PFSK-1 (cell line): Measurements from ENCODE around the gene MAMLD1.

Experiments
- FOXP2 ChIP-seq: optimal IDR thresholded peaks from 2 replicates; pipeline ENCODE3; 2011; ENCODE audit warnings: borderline replicate concordance, control low read depth, inconsistent platforms; ENCODE audit not compliant: insufficient read depth; ENCODE audit errors: extremely low read length, extremely low read depth
- POLR2AphosphoS5 ChIP-seq: IDR thresholded peaks from 2 replicates; pipeline ENCODE4 v1.6.1; 2012; ENCODE audit warnings: low read depth, mild to moderate bottlenecking, control low read depth, low read length, moderate library complexity
- REST ChIP-seq, 2 experiments: IDR thresholded peaks; 2 replicates each; pipeline versions ENCODE4 v1.6.1 to v1.8.0; 2011 to 2012; ENCODE audit warnings: low read depth in 2 of 2, low read length in 2 of 2, control low read depth in 1 of 2, inconsistent platforms in 1 of 2, mild to moderate bottlenecking in 1 of 2, moderate library complexity in 1 of 2; ENCODE audit not compliant: insufficient read depth in 1 of 2
- SIN3A ChIP-seq: IDR thresholded peaks from 2 replicates; pipeline ENCODE4 v1.6.1; 2012; ENCODE audit warnings: mild to moderate bottlenecking, low read length, moderate library complexity, borderline replicate concordance; ENCODE audit not compliant: insufficient read depth
- TAF1 ChIP-seq: IDR thresholded peaks from 2 replicates; pipeline ENCODE4 v1.6.1; 2012; ENCODE audit warnings: low read length, control low read depth, borderline replicate concordance; ENCODE audit not compliant: insufficient read depth

The MAMLD1 gene

DNA sequence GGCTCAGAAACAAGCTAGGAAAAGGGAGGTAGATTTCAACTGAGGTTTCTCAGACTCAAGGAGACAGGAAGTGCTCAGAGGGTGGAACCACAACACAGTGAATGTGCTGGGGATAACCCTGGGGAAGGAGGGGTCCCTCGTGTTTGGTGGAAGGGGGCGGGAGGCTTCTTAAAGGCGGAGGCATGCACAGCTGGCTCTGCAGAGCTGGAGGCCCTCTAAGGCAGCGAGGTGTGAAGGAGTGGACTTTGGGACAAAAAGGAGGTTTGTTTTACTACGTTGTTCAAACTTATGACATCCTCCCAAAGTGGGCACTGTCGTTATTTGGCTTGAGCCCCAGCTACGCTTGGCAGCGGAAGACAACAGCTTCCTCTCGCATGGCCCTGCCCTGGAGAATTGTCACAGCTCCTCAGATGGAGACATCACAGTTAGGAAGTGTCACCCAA, 183.6 kb downstream of the MAMLD1 start:
- TF ChIP-seq SIN3A (no peak), FOXP2 (no peak), POLR2AphosphoS5 (no peak), REST (IDR thresholded peaks at IDR 0.05; ENCODE audit: insufficient read depth in 1 of 2, low read depth in 2 of 2, low read length in 2 of 2) (no peak)

GRCh38 chrX:150547375-150548115, 184.4 kb downstream of the MAMLD1 start:
- no peak for TF ChIP-seq FOXP2
- TF ChIP-seq TAF1 = no peak
- no peak for TF ChIP-seq REST (IDR thresholded peaks at IDR 0.05; ENCODE audit: insufficient read depth in 1 of 2, low read depth in 2 of 2, low read length in 2 of 2)

DNA sequence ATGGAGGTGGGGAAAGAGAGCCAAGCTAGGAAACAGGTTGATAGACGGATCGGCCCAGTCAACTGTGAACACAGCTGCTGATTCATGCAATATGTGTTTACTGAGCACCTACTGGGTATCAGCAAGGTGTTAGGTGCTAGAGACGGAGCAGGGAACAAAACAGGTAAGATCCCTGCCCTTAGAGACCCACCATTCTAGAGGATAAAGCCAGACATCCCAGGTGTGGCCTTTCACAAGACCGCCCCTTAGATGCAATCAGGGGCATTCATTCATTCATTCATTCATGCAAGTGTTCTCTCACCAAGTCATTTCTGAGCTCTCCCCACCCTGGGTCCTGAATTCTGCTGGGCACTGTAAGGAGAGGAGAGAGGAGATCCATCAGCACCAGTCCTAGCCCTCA, 185.1 kb downstream of the MAMLD1 start:
- TF ChIP-seq SIN3A = no peak
- TF ChIP-seq POLR2AphosphoS5 = no peak
- TF ChIP-seq REST (IDR thresholded peaks at IDR 0.05; ENCODE audit: insufficient read depth in 1 of 2, low read depth in 2 of 2, low read length in 2 of 2) = no peak

DNA sequence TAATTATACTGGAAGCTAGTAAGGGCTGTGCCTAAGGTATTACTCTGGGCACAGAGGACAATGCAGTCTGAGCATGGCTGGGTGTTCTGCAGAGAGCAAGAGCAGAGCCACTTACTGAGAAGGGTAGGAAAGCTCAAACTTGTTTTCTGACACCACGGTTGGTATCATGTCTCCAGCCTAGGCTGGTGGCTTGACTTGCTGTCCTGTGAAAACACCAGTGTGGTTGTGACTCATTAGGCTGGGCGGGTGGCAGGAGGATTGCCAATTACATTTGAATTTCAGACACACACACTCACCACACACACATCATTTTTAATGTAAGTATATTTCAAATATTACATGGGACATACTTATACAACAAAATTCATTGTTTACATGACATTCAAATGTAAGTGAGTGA, 185.6 kb downstream of the MAMLD1 start:
- no peak for TF ChIP-seq TAF1
- TF ChIP-seq SIN3A = no peak
- TF ChIP-seq REST (IDR thresholded peaks at IDR 0.05; ENCODE audit: insufficient read depth in 1 of 2, low read depth in 2 of 2, low read length in 2 of 2) = no peak
- no peak for TF ChIP-seq POLR2AphosphoS5
- TF ChIP-seq FOXP2 = no peak

- no peak for TF ChIP-seq POLR2AphosphoS5
- TF ChIP-seq FOXP2 = no peak
- no peak for TF ChIP-seq SIN3A
- TF ChIP-seq REST (IDR thresholded peaks at IDR 0.05; ENCODE audit: insufficient read depth in 1 of 2, low read depth in 2 of 2, low read length in 2 of 2) = no peak
- TF ChIP-seq TAF1 = no peak
Measured at GRCh38 chrX:150551963-150552362, 188.8 kb downstream of the MAMLD1 start.
